GM23248 (cell line): ENCODE results near the gene UNC93A. TPM values are rescaled to one million over a fixed set of nuclear protein-coding genes. Genes with fewer than 3 reads are reported as not detected.
"Not testable (repeated sequence)": the region's sequence is repeated elsewhere in the genome, so short reads cannot be mapped to it uniquely, and the experiment has no call there.

ENCODE experiments used
- DNase-seq: peaks from one replicate; pipeline ENCODE4 v3.0.0-alpha.2; 2015
- H2AFZ ChIP-seq: fragments of 200-600 bp; sonication (generic); 2 replicates; pipeline ENCODE4 v1.6.1; 2016; ENCODE audit warnings: antibody characterized with exemption
- H3F3A ChIP-seq: fragments of 200-600 bp; sonication (generic); 2 replicates; pipeline ENCODE4 v1.6.1; 2016; ENCODE audit warnings: mild to moderate bottlenecking, antibody characterized with exemption, mixed run types; ENCODE audit not compliant: insufficient read depth
- H3K27ac ChIP-seq: fragments of 200-600 bp; sonication (generic); 2 replicates; pipeline ENCODE4 v1.5.1; 2016; ENCODE audit warnings: mild to moderate bottlenecking
- H3K27me3 ChIP-seq: fragments of 200-600 bp; sonication (generic); replicated peaks from 2 replicates; pipeline ENCODE4 v1.6.1; 2016; ENCODE audit warnings: mild to moderate bottlenecking; ENCODE audit not compliant: insufficient read depth
- H3K36me3 ChIP-seq: fragments of 200-600 bp; sonication (generic); 2 replicates; pipeline ENCODE4 v1.6.1; 2016; ENCODE audit warnings: low read depth, mild to moderate bottlenecking
- H3K4me1 ChIP-seq: fragments of 200-600 bp; sonication (generic); 2 replicates; pipeline ENCODE4 v1.6.1; 2016; ENCODE audit warnings: mild to moderate bottlenecking; ENCODE audit not compliant: insufficient read depth
- H3K4me2 ChIP-seq: fragments of 200-600 bp; sonication (generic); one replicate; pipeline ENCODE4 v1.6.1; 2016; ENCODE audit warnings: mild to moderate bottlenecking; ENCODE audit not compliant: unreplicated experiment
- H3K4me3 ChIP-seq: fragments of 200-600 bp; sonication (generic); 2 replicates; pipeline ENCODE4 v1.5.1; 2016; ENCODE audit warnings: mild to moderate bottlenecking
- H3K79me2 ChIP-seq: fragments of 200-600 bp; sonication (generic); 2 replicates; pipeline ENCODE4 v1.6.1; 2016; ENCODE audit warnings: mild to moderate bottlenecking; ENCODE audit not compliant: insufficient read depth
- H3K9ac ChIP-seq: fragments of 200-600 bp; sonication (generic); 2 replicates; pipeline ENCODE4 v1.6.1; 2016; ENCODE audit warnings: mild to moderate bottlenecking
- H3K9me2 ChIP-seq: fragments of 200-600 bp; sonication (generic); 2 replicates; pipeline ENCODE4 v1.6.1; 2016; ENCODE audit warnings: mixed run types, mild to moderate bottlenecking, moderate library complexity; ENCODE audit not compliant: insufficient read depth
- H3K9me3 ChIP-seq: fragments of 200-600 bp; sonication (generic); one replicate; pipeline ENCODE4 v1.6.1; 2017; ENCODE audit warnings: low read depth
- H4K20me1 ChIP-seq: fragments of 200-600 bp; sonication (generic); 2 replicates; pipeline ENCODE4 v1.6.0; 2016; ENCODE audit not compliant: insufficient read depth
- EZH2 ChIP-seq: fragments of 200-600 bp; sonication (generic); IDR thresholded peaks from 2 replicates; pipeline ENCODE4 v1.6.1; 2018; ENCODE audit warnings: antibody characterized with exemption, mild to moderate bottlenecking; ENCODE audit not compliant: insufficient read depth, poor library complexity, severe bottlenecking
- EZH2phosphoT487 ChIP-seq: fragments of 200-600 bp; sonication (generic); IDR thresholded peaks from 2 replicates; pipeline ENCODE4 v1.6.1; 2018; ENCODE audit warnings: antibody characterized with exemption, moderate library complexity, mild to moderate bottlenecking, low read depth; ENCODE audit not compliant: insufficient read depth
- WGBS, 2 experiments: methylation state at CpG; one replicate each; pipeline ENCODE4 v1.1.6; 2015 to 2017; ENCODE audit warnings: low lambda C conversion rate in 2 of 2, low coverage in 1 of 2; ENCODE audit errors: missing lambda C conversion rate in 2 of 2; 5-methylcytosine and 5-hydroxymethylcytosine counted together
- in situ Hi-C: fragments of 300-500 bp; cut with MboI; formaldehyde crosslinking; loops from 2 replicates; pipeline ENCODE4 v1.15.0; 2020
- polyA plus RNA-seq: library from polyadenylated mRNA; unstranded; fragments of >200 nt; fragmentation: Nextera tagmentation; extraction: Ambion mirVana; gene quantifications from 2 replicates; pipeline ENCODE4 v1.2.1, GENCODE V29; 2016
- total RNA-seq: library from RNA; depleted of rRNA; stranded (reverse); fragments of >200 nt; shearing (Covaris generic); gene quantifications from 2 replicates; pipeline ENCODE4 v1.2.3, GENCODE V29; 2014

UNC93A gene
- total and polyA plus RNA-seq, 2 experiments from 2014 or later = not detected

GRCh38 chr6:167287513-167288048 lies 3.5 kb upstream of the UNC93A start:
- H3K36me3 ChIP-seq = no peaks in the 10 kb centered on the region
- no peak overlapping the region for H3K4me2 ChIP-seq
- no peaks in the 10 kb centered on the region for H3K9me2 ChIP-seq
- H3K9ac ChIP-seq = no peak overlapping the region
- H2AFZ ChIP-seq = no peak overlapping the region
- DNase-seq = no peak
- H3K4me3 ChIP-seq = no peak overlapping the region
- H3K27me3 ChIP-seq = no peaks in the 10 kb centered on the region
- no peaks in the 10 kb centered on the region for H3F3A ChIP-seq
- H3K9me3 ChIP-seq = no peaks in the 10 kb centered on the region
- no peaks in the 10 kb centered on the region for H3K4me1 ChIP-seq
- in situ Hi-C loops = no loop called here
- TF ChIP-seq EZH2phosphoT487 (no peak), EZH2 (no peak)
- H3K27ac ChIP-seq = no peak overlapping the region
- no peaks in the 10 kb centered on the region for H3K79me2 ChIP-seq
- H4K20me1 ChIP-seq = no peaks in the 10 kb centered on the region
- WGBS, 2 experiments = 62 to 64% methylated on average over 13 of the region's 13 CpGs

DNA sequence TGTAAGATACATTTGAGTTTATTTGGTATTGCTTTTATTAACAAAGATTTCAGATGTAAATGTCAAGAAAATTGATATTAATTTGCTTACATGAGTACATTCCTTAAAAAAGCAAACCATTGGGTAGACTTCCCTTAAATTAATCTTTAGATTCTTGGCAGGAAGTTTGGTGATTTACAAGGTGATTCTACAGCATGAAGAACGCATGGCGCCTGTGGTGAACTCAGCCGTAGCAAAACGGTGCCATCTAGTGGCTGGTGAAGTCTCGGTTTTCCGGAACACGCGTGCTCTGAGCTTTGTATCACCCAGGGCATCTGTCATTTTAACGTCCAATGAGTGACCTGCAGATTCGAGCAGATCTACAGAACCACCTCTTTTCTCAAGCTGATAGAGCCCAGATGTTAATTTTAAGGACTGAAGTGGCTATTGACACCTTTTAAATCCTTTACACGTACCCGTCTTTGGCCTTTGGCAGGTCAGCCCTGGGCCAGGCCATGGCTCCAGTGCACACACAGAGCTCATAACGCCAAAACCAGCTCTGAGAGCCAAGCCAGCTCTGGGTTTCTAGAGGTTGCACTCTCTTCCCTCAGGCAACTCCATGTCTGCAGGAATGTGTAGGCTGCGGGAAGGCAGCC lies 2.4 kb upstream of the UNC93A start:
- peak; percentile 48 for DNase-seq
- WGBS, 2 experiments = 12 to 16% methylated on average over 13 to 14 of the region's 14 CpGs

DNA sequence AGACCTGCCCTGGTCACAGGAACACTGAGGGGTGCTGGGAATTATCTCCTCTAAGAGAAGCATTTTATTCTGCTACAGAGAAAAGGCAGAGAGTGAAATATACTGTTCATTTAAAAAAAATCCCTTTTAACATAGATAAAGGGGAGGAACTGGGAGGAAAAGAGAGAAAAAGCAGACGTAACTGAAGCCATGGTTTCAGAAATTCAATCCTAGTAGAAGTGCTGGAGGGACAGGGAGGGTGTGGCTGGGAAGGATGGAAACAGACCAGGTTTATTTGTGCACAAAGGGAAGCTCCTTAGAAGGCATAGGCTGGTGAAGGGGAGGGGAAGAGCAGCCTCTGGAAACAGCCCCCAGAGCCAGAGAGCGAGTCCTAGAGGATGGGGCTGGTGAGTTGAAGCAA lies 1.8 kb upstream of the UNC93A start:
- in situ Hi-C loops, H4K20me1 ChIP-seq, H2AFZ ChIP-seq, H3K36me3 ChIP-seq, DNase-seq, H3F3A ChIP-seq, H3K9ac ChIP-seq, H3K27me3 ChIP-seq, H3K9me2 ChIP-seq, H3K27ac ChIP-seq, H3K4me3 ChIP-seq, H3K4me1 ChIP-seq, H3K79me2 ChIP-seq, H3K9me3 ChIP-seq, H3K4me2 ChIP-seq: not testable (repeated sequence)
- WGBS, 2 experiments = 32 to 50% methylated on average over 1 to 2 of the region's 2 CpGs

More for the DNA sequence above, 2.4 kb upstream of the UNC93A start:
- H3K36me3 ChIP-seq, H3K9ac ChIP-seq, H3K4me3 ChIP-seq, H3K9me2 ChIP-seq, H3F3A ChIP-seq, H3K4me2 ChIP-seq, in situ Hi-C loops, H3K79me2 ChIP-seq, H2AFZ ChIP-seq, H3K27me3 ChIP-seq, H3K9me3 ChIP-seq, H4K20me1 ChIP-seq, H3K4me1 ChIP-seq, H3K27ac ChIP-seq: not testable (repeated sequence)

DNA sequence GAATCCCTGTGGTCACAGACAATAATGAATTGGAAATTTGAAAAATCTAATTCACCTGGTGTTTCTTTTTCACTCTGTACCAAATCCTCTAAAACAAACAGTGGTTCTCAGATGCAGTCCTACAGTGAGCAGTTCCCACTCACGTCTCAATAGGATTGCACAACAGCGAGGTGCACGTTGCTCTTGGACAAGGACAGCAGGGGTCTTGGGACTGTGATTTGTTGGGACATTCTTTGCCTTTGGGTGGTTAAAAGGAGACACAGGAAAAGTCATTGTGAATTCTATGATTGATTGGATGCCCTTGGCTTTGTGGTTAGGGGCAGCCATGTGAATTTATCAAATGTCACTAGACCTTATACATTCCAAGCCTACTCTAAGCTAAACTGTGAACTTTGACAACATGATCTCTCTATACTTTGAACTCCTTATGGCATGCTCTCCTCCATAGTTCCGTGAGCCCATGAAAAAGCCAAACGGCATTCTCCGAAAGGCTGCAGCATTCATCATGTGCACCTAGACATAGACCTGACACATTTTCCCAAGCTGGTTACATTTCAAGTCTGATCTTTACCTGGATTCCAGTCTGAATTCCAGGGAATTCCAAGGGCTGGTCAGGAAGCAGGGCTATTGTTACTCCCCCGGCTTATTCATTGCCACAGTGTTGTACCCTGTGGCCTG lies 647 bp downstream of the UNC93A start:
- no peak for DNase-seq
- no peaks in the 10 kb centered on the region for H4K20me1 ChIP-seq
- no peaks in the 10 kb centered on the region for H3K9me3 ChIP-seq
- H3K36me3 ChIP-seq = no peaks in the 10 kb centered on the region
- H3K27ac ChIP-seq = no peak overlapping the region
- no peak overlapping the region for H3K4me2 ChIP-seq
- H3K9me2 ChIP-seq = no peaks in the 10 kb centered on the region
- no peak for TF ChIP-seq EZH2
- no peak for TF ChIP-seq EZH2phosphoT487
- no peaks in the 10 kb centered on the region for H3K79me2 ChIP-seq
- no peak overlapping the region for H2AFZ ChIP-seq
- no peaks in the 10 kb centered on the region for H3K27me3 ChIP-seq
- no peaks in the 10 kb centered on the region for H3K4me1 ChIP-seq
- H3K4me3 ChIP-seq = no peak overlapping the region
- in situ Hi-C loops = no loop called here
- H3K9ac ChIP-seq = no peak overlapping the region
- H3F3A ChIP-seq = no peaks in the 10 kb centered on the region
- WGBS, 2 experiments = 46 to 47% methylated on average over 7 of the region's 7 CpGs
